Keratinocyte (primary cell): ENCODE results near the gene TCHP.

Source experiments
- EZH2 ChIP-seq: IDR thresholded peaks from one replicate; pipeline ENCODE4 v1.6.1; 2012; ENCODE audit warnings: inconsistent platforms, mild to moderate bottlenecking, low read length, moderate library complexity
- TF ChIP-seq, protein P1 (sequence below), 3 experiments: IDR thresholded peaks in 1 of 3; conservative IDR thresholded peaks in 1 of 3; optimal IDR thresholded peaks in 1 of 3; 2 replicates in 2 of 3; 3 replicates in 1 of 3; pipeline versions ENCODE3 to v1.5.1; 2011; ENCODE audit warnings: low read length in 3 of 3, mild to moderate bottlenecking in 3 of 3, moderate library complexity in 2 of 3, control low read depth in 1 of 3, inconsistent platforms in 1 of 3; ENCODE audit not compliant: insufficient read depth in 2 of 3; ENCODE audit errors: extremely low read depth in 1 of 3

DNA sequence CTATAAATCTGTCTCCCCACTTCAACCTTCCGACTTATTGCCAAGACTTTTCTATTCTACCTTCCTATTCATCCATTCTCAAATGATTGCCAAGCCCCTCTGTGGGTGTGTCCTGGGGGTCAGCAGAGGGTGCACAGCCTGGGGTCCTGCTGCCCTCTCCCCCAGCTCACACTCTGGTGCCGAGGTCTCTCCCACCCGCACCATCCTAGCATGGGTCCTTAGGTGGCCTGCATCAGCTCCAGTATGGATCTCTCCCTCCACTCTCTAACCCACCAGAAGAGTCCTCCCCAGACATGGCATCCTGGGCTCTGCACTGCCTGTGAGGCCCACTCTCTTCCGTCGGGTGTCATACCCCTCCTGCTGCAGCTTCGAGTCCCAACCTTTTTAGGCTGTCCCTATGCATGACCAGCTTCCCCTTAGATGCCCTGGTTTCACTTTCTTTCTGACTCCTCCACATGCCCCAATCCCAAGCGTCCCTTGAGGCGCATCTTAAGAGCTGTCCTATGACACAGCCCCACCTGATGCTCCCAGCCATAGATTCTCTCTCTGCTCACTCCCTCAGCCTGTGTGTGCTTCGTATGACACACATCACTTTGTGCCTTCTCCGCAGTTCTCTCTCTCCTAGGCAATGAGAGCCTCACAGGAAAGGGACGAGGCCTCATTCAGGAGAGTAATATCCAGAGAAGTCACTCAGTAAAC, 52.2 kb downstream of the TCHP start:
- TF ChIP-seq, protein P1, sequence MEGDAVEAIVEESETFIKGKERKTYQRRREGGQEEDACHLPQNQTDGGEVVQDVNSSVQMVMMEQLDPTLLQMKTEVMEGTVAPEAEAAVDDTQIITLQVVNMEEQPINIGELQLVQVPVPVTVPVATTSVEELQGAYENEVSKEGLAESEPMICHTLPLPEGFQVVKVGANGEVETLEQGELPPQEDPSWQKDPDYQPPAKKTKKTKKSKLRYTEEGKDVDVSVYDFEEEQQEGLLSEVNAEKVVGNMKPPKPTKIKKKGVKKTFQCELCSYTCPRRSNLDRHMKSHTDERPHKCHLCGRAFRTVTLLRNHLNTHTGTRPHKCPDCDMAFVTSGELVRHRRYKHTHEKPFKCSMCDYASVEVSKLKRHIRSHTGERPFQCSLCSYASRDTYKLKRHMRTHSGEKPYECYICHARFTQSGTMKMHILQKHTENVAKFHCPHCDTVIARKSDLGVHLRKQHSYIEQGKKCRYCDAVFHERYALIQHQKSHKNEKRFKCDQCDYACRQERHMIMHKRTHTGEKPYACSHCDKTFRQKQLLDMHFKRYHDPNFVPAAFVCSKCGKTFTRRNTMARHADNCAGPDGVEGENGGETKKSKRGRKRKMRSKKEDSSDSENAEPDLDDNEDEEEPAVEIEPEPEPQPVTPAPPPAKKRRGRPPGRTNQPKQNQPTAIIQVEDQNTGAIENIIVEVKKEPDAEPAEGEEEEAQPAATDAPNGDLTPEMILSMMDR (optimal IDR thresholded peaks at IDR 0.05 in 1 of 3, IDR thresholded peaks at IDR 0.05 in 1 of 3, conservative IDR thresholded peaks at IDR 0.05 in 1 of 3; ENCODE audit: extremely low read depth in 1 of 3, insufficient read depth in 2 of 3, low read length in 3 of 3), result no peak
- no peak for TF ChIP-seq EZH2
